Retina (tissue), 1 donor: Measurements from ENCODE around the gene HAAO.
A peak's percentile ranks its signal among the peaks of the same experiment; 100 is the strongest.
"Not testable (repeated sequence)": the region's sequence is repeated elsewhere in the genome, so short reads cannot be mapped to it uniquely, and the experiment has no call there.

ENCODE experiments used
- DNase-seq: peaks from one replicate; pipeline ENCODE4 v3.0.0-alpha.2; 2016

HAAO gene

GRCh38 chr2:42792583-42793333, at the start of gene HAAO:
Gene HAAO (minus strand): TSS chr2:42792583. CDS start chr2:42792536, 47 bp downstream.
- DNase-seq: peak; percentile 84

GRCh38 chr2:42841344-42841743, 49.0 kb upstream of the HAAO start:
- DNase-seq: no peak

GRCh38 chr2:42840760-42841159, 48.4 kb upstream of the HAAO start:
- DNase-seq: no peak

GRCh38 chr2:42839809-42840501, 47.6 kb upstream of the HAAO start:
- peak; percentile 69 for DNase-seq

GRCh38 chr2:42838133-42838532, 45.8 kb upstream of the HAAO start:
- no peak for DNase-seq

GRCh38 chr2:42835577-42836371, 43.4 kb upstream of the HAAO start:
- DNase-seq: no peak

GRCh38 chr2:42834161-42834560, 41.8 kb upstream of the HAAO start:
- no peak for DNase-seq

GRCh38 chr2:42832289-42832634, 39.9 kb upstream of the HAAO start:
- no peak for DNase-seq

GRCh38 chr2:42831575-42832288, 39.3 kb upstream of the HAAO start:
- DNase-seq: not testable (repeated sequence)

- DNase-seq: no peak
Observed at GRCh38 chr2:42830922-42831574, 38.7 kb upstream of the HAAO start.

- no peak for DNase-seq
Observed at GRCh38 chr2:42829671-42830440, 37.5 kb upstream of the HAAO start.

- peak; percentile 88 for DNase-seq
Observed at GRCh38 chr2:42828487-42829425, 36.4 kb upstream of the HAAO start.

- peak; percentile 94 for DNase-seq
Observed at GRCh38 chr2:42827647-42828486, 35.5 kb upstream of the HAAO start.

GRCh38 chr2:42826231-42826630, 33.8 kb upstream of the HAAO start:
- DNase-seq: no peak

GRCh38 chr2:42824454-42824807, 32.0 kb upstream of the HAAO start:
- DNase-seq: no peak

GRCh38 chr2:42823744-42824453, 31.5 kb upstream of the HAAO start:
- DNase-seq: no peak

GRCh38 chr2:42819160-42819559, 26.8 kb upstream of the HAAO start:
- no peak for DNase-seq

- no peak for DNase-seq
Observed at GRCh38 chr2:42815726-42816125, 23.3 kb upstream of the HAAO start.

GRCh38 chr2:42813763-42814162, 21.4 kb upstream of the HAAO start:
- no peak for DNase-seq
